NCI-H1930 (cell line): ENCODE results near the gene NUP93.
"Not testable (repeated sequence)": the region's sequence is repeated elsewhere in the genome, so short reads cannot be mapped to it uniquely, and the experiment has no call there.

Source experiments
- DNase-seq, 2 experiments: peaks; one replicate each; lab custom pipeline; 2025; lab: John Stamatoyannopoulos, UW

NUP93 gene

DNA sequence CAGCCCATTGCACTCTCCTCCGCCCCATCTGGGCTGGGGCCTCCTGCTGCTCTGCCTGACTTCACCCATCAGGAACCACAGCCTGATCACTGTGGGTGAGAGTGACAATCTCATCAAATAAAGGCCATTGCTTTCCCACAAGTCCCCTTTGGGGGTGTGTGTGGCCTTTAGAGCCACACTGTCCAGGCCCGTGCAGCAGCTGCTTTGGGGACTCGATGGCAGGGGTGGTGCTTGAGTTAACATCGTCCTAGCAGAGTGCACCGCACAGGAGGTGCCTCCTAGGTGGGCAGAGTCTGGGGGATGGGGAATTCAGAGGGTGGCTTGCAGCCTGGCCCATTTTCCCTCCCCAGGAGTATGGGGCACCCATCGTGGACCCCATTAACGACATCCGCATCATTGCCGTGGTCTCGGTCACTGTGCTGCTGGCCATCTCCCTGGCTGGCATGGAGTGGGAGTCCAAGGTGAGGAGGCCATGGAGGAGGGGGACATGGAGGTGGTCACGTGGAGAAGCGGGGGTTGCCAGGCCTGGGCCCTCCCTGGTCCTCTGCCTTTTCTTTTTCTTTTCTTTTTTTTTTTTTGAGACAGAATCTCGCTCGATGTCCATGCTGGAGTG lies 140.5 kb downstream of the NUP93 start:
- DNase-seq = no peak

DNA sequence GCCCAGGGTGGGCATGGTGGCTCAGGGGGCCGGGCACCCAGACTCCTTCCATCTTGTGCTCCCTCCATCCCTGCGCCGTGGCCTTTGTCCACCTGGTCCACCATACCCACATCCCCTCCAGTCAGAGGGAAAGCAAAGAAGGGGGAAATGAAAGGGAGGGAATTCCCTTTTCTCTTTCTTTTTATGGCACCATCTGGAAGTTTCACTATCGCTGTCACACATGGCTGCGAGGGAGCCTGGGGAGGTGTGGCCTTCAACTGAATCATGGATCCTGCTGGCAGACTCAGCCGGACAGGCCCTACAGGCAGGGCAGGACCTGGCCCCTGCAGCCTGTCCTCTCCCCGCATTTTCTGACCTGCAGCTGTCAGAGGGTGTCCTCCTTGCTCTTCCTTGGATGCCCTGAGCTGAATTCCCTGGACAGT lies 141.3 kb downstream of the NUP93 start:
- DNase-seq = no peak

DNA sequence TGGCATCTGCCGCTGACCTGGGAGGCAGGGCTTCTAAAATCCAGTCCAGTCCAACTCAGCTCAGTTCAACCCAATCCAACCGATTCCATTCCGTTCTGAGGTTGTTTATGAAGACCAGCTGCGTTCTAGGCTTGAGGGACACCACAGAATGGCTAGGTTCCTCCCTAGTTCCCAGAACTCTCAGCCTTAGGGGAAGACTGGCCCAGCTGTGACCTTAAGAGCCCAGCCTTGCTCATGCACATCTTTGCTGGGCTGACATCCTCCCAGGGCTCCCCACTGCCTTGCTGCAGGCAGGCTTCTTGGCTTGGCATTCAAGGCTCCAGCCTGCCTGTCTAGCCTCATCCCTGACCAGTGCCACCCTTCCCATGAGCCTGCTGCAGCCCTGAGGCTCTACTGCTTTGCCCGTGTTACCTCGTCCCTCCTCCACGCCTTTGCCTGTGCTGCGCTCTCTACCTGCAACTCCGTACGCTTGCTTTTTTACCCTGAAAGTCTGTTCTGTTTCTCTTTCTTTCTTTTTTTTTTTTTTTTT lies 143.0 kb downstream of the NUP93 start:
- DNase-seq = no peak

DNA sequence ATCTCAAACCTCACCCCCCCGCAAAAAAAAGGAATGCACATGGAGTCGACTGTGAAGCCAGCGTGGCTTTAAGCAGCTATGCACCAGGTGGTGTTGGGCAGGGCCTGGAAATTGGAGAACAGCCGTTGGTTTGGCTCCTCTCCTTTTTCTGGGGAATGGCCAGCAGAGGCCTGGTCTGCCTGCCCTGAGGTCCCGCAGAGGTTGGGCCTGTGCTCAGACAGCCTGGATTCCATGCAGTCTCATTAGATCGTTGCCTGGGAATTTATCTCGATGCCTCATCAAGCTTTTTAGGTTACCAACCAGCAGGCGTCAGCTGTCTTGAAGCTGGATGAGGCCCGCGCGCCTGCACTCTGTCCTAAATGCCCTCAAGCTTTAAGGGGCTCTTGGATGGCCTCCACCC lies 144.9 kb downstream of the NUP93 start:
- no peak for DNase-seq

DNA sequence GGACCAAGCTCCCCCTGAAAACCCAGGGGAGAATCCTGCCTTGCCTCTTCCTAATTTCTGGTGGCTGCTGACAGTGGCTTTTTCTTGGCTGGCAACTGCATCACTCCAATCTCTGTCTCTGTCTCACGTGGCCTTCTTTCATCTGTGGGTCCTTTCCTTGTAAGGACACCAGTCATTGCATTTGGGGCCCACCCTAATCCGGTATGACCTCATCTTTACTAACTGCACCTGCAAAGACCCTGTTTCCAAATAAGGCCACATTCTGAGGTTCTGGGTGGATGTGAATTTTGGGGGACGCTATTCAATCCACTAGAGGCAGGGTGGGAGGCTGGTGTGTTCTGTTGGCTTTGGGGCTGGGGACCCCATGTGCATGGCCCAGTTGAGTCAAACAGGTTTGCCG lies 146.1 kb downstream of the NUP93 start:
- DNase-seq = no peak

DNA sequence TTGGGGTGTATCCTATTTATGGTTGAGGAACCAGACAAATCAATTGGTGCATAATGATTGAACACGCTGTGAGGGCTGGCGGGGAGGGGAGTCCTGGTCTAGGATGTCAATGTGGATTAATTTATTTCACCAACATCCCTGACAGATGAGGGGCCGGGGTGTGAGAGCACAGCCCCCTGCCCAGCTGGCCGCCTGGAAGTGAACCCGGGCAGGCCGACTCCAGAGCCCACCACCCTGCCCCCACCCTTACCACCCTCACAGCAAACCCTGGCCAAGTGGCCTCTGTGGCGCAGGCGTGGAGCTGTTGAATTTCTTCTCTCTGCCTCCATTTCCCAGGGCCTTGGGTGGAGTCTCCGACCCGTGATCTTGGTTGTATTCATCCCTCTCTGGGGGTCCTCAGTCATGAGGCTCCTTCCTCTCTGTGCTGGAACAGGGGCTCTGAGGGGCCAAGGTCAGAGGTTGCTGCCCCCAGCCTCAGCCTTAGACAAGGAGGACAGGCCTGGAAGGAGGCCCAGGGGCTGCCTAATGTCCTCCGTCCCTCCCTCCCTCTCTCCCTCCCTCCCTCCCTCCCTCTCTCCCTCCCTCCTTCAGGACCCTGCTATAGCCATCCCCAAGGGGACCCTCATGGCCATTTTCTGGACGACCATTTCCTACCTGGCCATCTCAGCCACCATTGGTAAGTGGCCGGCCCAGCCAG lies 147.7 kb downstream of the NUP93 start:
- DNase-seq = no peak

DNA sequence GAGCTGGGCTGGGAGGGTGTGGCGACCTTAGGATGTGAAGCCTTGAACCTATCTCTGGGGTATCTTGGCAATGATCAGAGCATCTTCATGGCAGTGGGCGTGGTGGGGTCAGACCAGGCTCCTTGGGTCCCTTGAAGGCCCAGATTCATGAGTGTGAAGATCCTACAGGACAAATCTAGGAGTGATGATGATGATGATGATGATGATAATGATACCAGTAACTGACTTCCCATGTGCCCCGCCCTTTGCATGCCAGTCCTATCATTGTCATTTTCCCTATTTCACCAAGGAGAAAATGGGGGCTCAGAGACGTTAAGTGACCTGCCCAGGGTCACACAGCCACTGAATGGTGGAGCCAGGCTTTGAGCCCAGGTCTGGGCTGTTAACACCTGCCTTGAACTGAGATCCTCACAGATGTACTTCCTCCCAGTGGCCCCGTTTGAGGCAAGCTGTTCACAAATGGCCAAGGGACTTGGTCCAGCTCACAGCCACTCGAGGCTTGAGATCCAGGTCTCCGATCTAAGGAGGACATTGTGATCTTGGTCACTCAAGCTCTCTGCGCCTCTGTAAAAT lies 148.4 kb downstream of the NUP93 start:
- DNase-seq = no peak

DNA sequence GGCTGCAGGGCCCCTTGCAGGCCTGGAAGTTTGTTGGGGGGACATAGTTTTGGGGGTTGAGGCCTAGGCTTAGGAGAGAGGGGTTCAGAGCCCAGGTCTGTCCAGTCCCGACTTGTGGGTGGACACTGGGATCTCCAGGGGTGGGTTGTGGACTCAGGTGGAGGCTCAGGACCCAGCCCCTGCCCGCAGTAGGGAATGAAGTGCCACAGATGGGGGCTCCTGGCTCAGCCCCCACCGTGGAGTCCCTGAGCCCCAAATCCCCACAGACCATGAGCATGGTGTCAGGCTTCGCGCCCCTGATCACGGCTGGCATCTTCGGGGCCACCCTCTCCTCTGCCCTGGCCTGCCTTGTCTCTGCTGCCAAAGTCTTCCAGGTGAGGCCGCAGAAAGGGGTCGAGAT lies 149.3 kb downstream of the NUP93 start:
- no peak for DNase-seq

DNA sequence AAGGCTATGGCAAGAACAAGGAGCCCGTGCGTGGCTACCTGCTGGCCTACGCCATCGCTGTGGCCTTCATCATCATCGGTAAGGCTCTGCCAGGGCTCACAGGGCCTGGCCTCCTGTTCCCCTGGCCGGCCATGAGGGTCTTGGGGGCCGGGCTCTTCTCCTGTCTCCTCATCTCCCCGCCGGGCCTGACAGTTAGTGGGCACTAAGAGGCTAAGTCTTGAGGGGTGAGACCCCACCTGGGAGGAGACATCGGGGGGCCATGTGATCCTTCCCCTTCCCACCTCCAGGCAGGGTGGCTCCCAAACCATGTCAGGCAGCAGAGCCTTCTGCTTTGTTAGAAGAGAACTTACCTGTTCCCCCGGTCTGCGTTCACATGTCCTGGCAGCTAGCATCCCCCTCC lies 150.2 kb downstream of the NUP93 start:
- no peak for DNase-seq

DNA sequence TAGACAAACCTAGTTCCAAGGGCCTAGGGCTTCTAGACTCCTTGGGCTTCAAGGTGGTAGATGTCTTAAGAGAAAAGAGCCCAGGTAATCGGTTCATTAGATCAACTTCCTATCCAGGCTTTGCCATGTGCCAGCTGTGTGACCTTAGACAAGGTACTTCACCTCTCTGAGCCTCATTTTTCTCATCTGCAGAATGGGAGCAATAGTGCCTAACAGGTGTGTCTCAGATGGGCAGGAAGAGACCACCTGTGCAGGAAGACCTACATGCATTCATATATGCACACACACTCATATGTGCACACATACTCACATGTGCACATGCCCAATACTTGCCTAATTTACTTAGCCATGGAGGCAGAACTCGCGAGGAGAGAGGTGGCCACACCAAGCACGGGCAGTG lies 150.8 kb downstream of the NUP93 start:
- no peak for DNase-seq

DNA sequence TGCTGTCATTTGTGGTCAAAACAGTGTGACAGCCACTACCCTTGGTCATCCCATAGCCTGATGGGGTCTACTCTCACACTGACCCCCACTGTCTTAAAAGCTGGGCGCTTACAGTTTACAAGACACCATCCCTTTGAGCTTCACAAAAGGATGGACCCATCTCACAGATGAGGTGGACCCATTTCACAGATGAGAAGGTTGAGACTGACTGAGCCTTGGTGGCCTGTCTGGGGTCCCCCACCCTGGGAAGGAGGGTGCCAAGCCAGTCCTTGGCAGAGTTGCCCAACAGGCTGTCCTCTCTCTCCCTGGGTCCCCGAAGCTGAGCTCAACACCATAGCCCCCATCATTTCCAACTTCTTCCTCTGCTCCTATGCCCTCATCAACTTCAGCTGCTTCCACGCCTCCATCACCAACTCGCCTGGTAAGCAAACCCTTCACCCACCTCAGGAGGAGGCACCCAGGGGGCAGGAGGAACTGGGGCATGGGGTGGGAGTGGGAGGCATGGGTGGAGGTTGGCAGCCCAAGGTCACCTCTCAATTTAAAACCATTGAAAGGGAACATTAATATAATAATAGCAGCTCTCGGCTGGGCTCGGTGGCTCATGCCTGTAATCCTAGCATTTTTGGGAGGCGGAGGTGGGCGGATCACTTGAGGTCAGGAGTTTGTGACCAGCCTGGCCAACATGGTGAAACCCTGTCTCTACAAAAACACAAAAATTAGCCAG lies 152.3 kb downstream of the NUP93 start:
- DNase-seq = no peak

DNA sequence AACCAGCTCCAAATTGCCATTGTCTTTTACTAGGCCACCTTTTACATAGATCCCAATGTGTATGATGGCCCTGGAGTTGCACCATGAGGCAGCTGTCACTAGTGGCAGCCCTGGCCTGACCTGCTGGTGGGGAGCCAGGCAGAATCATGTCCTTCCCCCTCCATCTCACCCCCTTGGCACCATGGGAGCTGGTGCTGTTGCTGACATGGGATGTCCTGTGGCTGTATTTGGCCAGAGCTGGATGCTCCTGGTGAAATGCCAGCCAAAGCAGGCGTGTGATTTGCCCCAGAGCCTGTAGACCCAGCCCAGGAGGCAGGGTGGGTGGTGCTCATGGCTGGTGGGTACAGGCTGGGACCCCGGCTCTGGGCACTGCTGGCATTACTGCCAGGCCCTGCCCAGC lies 153.7 kb downstream of the NUP93 start:
- no peak for DNase-seq

DNA sequence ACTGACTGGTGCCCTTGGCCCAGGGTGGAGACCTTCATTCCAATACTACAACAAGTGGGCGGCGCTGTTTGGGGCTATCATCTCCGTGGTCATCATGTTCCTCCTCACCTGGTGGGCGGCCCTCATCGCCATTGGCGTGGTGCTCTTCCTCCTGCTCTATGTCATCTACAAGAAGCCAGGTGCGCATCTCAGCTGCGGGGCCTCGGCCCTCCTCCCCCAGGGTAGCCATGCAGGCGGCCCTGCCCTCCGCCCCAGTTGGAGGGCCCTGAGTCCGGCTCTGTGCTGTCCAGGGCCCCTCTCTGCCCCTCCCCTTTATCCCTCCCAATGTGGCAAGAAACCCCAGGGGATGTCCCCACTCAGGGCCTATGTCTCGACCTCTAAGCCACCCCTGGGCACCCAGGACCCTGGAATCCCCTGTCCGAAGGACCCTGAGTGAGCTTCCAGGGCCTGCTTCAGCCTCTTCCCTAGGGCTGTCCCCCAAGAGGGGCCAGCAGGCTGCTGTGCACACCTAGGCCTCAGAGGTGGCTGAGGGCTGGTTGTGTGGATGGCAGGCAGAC lies 154.2 kb downstream of the NUP93 start:
- DNase-seq = no peak

DNA sequence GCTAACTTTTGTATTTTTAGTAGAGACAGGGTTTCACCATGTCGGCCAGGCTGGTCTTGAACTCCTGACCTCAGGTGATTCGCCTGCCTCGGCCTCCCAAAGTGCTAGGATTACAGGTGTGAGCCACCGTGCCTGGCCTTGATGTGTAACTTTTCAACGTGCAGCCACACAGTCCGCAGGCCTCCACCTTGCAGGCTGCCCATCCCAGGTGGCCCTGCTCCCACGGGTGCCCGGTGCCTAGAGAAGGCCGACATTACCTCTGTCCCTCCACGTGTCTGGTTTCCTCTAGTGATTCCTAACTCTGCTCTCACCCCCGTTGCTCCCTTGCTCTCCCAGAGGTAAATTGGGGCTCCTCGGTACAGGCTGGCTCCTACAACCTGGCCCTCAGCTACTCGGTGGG lies 155.0 kb downstream of the NUP93 start:
- not testable (repeated sequence) for DNase-seq

DNA sequence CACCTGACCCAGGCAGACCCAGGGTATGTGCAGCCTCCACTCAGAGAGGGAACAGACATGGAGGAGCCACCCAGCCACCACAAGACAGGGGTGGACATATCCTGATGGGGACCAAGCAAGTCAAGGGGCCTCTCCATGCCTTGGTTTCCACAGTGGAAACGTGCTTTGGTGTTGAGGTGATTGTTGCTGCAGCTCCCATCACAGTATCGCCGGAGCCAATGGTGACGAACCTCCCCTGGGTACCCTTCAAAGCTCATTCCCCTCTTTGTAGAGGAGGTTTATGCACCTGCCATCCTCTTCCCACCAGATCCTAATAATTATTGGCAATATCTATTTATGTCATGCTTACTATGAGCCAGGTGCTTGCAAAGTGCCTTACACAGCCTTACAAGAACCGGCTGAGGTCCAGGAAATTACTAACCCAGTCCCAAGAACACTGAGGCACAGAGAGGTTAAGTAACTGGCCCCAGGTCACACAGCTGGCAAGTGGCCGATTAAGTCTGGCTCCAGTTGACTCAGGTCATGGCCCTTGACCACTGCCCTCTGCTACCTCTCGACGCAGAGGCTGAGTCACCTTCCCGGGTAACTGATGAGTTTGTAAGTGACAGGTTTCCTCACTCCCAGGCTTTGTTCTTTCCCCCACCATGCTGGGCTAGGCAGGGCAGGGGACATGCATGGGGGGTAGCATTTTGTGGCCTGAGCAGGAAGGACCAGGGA lies 155.7 kb downstream of the NUP93 start:
- no peak for DNase-seq

DNA sequence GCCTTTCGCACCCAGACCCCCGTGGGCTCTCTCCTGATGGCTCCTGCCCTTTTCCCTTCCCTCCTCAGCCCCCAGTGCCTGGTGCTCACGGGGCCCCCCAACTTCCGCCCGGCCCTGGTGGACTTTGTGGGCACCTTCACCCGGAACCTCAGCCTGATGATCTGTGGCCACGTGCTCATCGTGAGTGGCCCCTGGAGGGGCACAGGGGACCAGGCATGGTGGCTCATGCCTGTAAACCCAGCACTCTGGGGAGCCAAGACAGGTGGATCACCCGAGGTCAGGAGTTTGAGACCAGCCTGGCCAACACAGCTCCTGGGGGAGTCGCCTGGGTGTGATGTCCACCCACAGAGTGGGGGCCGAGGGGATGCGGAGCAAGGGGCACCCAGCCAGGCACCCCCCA lies 156.4 kb downstream of the NUP93 start:
- DNase-seq = no peak

DNA sequence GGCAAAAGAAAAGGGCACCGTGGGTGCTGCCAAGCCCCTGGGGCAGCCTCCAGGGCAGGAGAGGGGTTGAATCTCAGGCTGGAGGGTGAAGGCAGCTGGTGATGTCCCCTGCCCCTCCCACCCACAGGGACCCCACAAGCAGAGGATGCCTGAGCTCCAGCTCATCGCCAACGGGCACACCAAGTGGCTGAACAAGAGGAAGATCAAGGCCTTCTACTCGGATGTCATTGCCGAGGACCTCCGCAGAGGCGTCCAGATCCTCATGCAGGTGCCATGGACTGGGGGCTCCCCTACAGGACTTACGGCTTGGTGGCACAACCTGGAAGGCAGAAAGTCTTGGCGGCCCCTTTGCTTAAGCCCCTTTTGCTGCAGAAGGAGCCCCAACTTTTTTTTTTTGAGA lies 156.9 kb downstream of the NUP93 start:
- no peak for DNase-seq

DNA sequence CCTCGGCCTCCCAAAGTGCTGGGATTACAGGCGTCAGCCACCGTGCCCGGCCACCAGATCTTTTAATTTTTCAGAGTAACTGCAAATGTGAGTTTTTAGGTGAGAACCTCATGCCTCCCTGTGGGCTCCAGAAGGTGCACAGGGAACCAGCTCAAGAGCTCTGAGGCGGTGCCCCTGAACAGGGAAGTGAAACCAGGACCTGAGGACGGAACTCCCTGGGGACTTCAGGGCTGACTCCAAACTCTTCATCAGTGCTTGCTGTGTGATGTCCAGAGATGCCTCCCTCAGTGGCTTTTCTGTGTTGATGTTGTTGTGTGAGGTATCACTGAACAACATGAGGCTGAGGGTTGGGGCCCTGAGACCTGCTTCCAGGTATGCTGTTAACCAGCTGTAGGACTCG lies 158.9 kb downstream of the NUP93 start:
- no peak for DNase-seq

DNA sequence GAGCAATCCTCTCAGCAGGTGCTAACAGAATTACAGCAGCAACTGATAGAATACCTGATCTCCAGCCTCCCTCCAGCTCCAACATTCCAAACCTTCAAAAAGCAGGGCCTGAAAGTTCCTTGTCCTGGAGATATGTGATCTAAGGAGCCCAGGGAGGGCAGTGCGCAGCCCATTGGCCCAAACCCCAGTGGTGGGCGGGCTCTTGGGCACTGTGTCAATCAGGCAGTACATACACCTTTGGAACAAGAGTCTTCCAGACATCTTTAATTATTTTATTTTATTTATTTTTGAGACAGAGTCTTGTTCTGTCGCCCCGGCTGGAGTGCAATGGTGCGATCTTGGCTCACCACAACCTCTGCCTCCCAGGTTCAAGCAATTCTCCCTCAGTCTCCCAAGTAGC lies 159.3 kb downstream of the NUP93 start:
- DNase-seq = no peak

DNA sequence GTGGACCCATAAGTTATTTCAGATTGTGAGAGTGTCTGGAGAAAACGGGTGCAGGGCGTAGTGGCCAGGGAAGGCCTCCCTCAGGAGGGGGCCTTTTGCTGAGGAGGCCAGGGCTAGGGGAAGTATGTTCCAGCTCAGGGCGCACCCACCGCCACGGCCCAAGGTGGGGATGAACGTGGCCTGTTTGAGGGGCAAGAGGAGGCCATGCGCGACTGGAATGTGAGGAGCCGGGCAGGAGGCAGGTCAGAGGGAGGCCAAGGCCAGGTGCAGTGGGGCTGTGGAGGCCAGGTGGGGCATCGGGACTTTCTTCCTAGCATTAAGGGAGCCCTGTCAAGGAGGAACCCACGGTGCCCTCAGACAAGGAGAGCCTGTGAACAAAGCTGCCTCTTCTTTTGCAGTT lies 161.8 kb downstream of the NUP93 start:
- DNase-seq = no peak

DNA sequence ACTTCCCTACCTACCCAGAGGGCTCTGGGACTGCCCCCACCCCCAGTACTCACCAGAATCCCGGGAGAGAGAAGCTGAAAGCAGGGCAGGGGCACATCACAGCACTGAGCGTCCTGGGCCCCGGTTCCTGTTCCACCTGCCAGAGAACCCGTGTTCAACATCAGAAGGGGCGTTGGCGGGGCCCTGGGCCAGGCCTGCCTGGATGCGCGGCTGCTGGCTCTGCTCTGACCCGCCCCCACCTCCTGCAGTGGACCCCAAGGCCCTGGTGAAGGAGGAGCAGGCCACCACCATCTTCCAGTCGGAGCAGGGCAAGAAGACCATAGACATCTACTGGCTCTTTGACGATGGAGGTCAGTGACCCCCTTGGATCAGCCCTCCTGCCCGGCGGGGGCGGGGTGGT lies 162.8 kb downstream of the NUP93 start:
- DNase-seq = no peak
